Smooth muscle cell of the brain vasculature (primary cell): ENCODE data around the gene ZNF485.
"Not testable (repeated sequence)": the region's sequence is repeated elsewhere in the genome, so short reads cannot be mapped to it uniquely, and the experiment has no call there.

ENCODE experiments used
- DNase-seq: peaks from one replicate; pipeline ENCODE4 v3.0.0-alpha.2; 2012; ENCODE audit warnings: low read depth, low spot score

The ZNF485 gene

GRCh38 chr10:43606323-43607198 is at the start of gene ZNF485:
Gene ZNF485 (plus strand): TSS chr10:43606438. CDS start chr10:43607051, 613 bp downstream.
- no peak for DNase-seq

GRCh38 chr10:43557214-43557613 is 49.0 kb upstream of the ZNF485 start:
- DNase-seq: no peak

GRCh38 chr10:43569681-43570080 is 36.6 kb upstream of the ZNF485 start:
- DNase-seq: no peak

- no peak for DNase-seq
Measured at GRCh38 chr10:43570971-43571370, 35.3 kb upstream of the ZNF485 start.

- DNase-seq: no peak
Measured at GRCh38 chr10:43573250-43574000, 32.8 kb upstream of the ZNF485 start.

- peak; percentile 46 for DNase-seq
Measured at GRCh38 chr10:43574001-43574892, 32.0 kb upstream of the ZNF485 start, which contains the start of gene ZNF239. Gene ZNF239 (minus strand): TSS chr10:43574616. CDS start chr10:43558079, 16,537 bp downstream.

- DNase-seq: no peak
Measured at GRCh38 chr10:43574906-43575305, 31.3 kb upstream of the ZNF485 start.

- DNase-seq: no peak
Measured at GRCh38 chr10:43576062-43576461, 30.2 kb upstream of the ZNF485 start.

- DNase-seq: no peak
Measured at GRCh38 chr10:43576580-43576979, 29.7 kb upstream of the ZNF485 start.

GRCh38 chr10:43584051-43584450 is 22.2 kb upstream of the ZNF485 start:
- no peak for DNase-seq

- no peak for DNase-seq
Measured at GRCh38 chr10:43585046-43585445, 21.2 kb upstream of the ZNF485 start.

- DNase-seq: no peak
Measured at GRCh38 chr10:43585981-43586729, 20.1 kb upstream of the ZNF485 start.

GRCh38 chr10:43586730-43587115 is 19.5 kb upstream of the ZNF485 start:
- not testable (repeated sequence) for DNase-seq

GRCh38 chr10:43591303-43591904 is 14.8 kb upstream of the ZNF485 start:
- no peak for DNase-seq

- DNase-seq: no peak
Measured at GRCh38 chr10:43594944-43595589, 11.2 kb upstream of the ZNF485 start.

GRCh38 chr10:43595739-43596298 is 10.4 kb upstream of the ZNF485 start:
- DNase-seq: no peak

GRCh38 chr10:43596546-43596945 is 9.7 kb upstream of the ZNF485 start:
- no peak for DNase-seq

- no peak for DNase-seq
Measured at GRCh38 chr10:43598446-43598845, 7.8 kb upstream of the ZNF485 start.

- DNase-seq: no peak
Measured at GRCh38 chr10:43599333-43599732, 6.9 kb upstream of the ZNF485 start.

GRCh38 chr10:43601576-43601975 is 4.7 kb upstream of the ZNF485 start:
- DNase-seq: not testable (repeated sequence)
